Ascending aorta (tissue), 2 donors: ENCODE results near the gene TUBB2A. TPM values are rescaled to one million over a fixed set of nuclear protein-coding genes. Genes with fewer than 3 reads are reported as not detected.

Source experiments
- DNase-seq, 2 donors: peaks; one replicate each; pipeline ENCODE4 v3.0.0-alpha.2; 2019; ENCODE audit warnings: low spot score in 2 of 2
- H3K27ac ChIP-seq, 2 donors: fragments of 200-600 bp; sonication (generic); one replicate each; pipeline ENCODE4 v1.5.1; 2016 to 2017; ENCODE audit warnings: mild to moderate bottlenecking in 1 of 2
- H3K27me3 ChIP-seq: fragments of 200-600 bp; sonication (generic); one replicate; pipeline ENCODE4 v1.5.1; 2017
- H3K36me3 ChIP-seq, 2 donors: fragments of 200-600 bp; sonication (generic); one replicate each; pipeline ENCODE4 v1.5.1; 2016
- H3K4me1 ChIP-seq, 2 donors: fragments of 200-600 bp; sonication (generic); one replicate each; pipeline ENCODE4 v1.5.1; 2016 to 2017; ENCODE audit warnings: mild to moderate bottlenecking in 1 of 2
- H3K4me3 ChIP-seq, 2 donors: fragments of 200-600 bp; sonication (generic); one replicate each; pipeline ENCODE4 v1.5.1; 2016 to 2017; ENCODE audit warnings: mild to moderate bottlenecking in 1 of 2
- H3K9me3 ChIP-seq, 2 donors: fragments of 200-600 bp; sonication (generic); one replicate each; pipeline ENCODE4 v1.5.1; 2016
- intact Hi-C: fragments of 100-400 bp; cut with DNase I; formaldehyde crosslinking; loops from one replicate; pipeline ENCODE4 v1.15.1; 2023
- total RNA-seq: library from RNA; depleted of rRNA; stranded (reverse); fragments of >200 nt; gene quantifications from one replicate; pipeline ENCODE4 v1.1.0, GENCODE V29; 2016
- TF ChIP-seq, protein P1 (sequence below), 3 experiments: fragments of 200-600 bp in 2 of 3; fragments of 450-650 bp in 1 of 3; sonication (generic) in 2 of 3; IDR thresholded peaks; one replicate each; pipeline ENCODE4 v1.5.1; 2016 to 2019; ENCODE audit warnings: antibody characterized with exemption in 3 of 3, mild to moderate bottlenecking in 1 of 3, moderate library complexity in 1 of 3

TUBB2A gene
- total RNA-seq, 1 donor from 2014 or later: 121 TPM

GRCh38 chr6:3152689-3153088, 4.7 kb downstream of the TUBB2A start:
- Histone ChIP-seq H3K36me3 (peaks cover 6 to 20% of the 10 kb centered on the region in 2 donors), H3K27me3 (no peaks in the 10 kb centered on the region), H3K27ac (no peak overlapping the region), H3K4me3 (no peak overlapping the region), H3K9me3 (no peaks in the 10 kb centered on the region), H3K4me1 (peaks cover 0 to 3% of the 10 kb centered on the region in 2 donors)
- TF ChIP-seq, protein P1, sequence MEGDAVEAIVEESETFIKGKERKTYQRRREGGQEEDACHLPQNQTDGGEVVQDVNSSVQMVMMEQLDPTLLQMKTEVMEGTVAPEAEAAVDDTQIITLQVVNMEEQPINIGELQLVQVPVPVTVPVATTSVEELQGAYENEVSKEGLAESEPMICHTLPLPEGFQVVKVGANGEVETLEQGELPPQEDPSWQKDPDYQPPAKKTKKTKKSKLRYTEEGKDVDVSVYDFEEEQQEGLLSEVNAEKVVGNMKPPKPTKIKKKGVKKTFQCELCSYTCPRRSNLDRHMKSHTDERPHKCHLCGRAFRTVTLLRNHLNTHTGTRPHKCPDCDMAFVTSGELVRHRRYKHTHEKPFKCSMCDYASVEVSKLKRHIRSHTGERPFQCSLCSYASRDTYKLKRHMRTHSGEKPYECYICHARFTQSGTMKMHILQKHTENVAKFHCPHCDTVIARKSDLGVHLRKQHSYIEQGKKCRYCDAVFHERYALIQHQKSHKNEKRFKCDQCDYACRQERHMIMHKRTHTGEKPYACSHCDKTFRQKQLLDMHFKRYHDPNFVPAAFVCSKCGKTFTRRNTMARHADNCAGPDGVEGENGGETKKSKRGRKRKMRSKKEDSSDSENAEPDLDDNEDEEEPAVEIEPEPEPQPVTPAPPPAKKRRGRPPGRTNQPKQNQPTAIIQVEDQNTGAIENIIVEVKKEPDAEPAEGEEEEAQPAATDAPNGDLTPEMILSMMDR (IDR thresholded peaks at IDR 0.05): no peak
- intact Hi-C loops: no loop called here
- DNase-seq: no peak

GRCh38 chr6:3151691-3152090, 5.7 kb downstream of the TUBB2A start:
- H3K4me3 ChIP-seq: no peak overlapping the region
- intact Hi-C loops: no loop called here
- TF ChIP-seq, protein P1 (IDR thresholded peaks at IDR 0.05): no peak

DNA sequence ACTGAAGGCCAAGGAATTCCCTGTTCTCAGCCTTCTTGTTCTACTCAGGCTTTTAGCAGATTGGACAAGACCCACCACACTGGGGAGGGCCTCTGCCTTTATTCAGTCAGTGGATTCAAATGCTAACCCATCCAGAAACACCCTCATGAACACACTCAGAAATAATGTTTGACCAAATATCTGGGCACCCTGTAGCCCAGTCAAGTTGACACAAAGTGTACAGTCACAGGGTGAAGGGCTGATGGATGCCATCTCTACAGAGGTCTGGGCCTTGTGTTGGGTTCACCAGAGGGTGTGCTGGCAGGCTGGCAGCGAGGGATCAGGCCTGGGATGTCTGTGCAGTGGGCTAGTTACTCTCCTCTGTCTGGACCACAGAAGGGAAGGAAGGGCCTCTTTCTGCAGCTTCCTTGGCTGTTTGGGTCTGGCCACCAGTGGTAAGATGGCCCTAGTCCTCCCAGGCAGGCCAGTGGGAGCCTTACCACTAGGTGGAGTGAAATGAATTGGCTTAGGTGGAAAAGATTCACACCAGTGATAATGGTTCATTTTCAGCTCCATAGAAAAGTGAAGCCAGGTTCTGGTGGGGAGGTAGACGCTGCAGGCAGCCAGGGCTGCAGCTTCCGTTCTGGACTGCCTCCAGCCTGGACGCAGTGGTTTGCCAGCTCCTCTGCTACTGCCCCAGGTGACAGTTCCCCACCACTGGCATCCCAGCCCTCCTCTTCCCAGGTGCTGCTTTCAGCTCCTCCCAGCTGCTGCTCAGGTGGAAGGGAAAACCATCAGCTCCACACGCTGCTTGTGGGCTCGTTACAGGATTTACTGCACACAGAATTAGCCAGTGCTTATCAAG, 9.2 kb downstream of the TUBB2A start:
- Histone ChIP-seq H3K9me3 (no peaks in the 10 kb centered on the region), H3K4me1 (no peaks in the 10 kb centered on the region), H3K27ac (no peak overlapping the region), H3K4me3 (no peak overlapping the region), H3K27me3 (no peaks in the 10 kb centered on the region), H3K36me3 (peaks cover 10 to 21% of the 10 kb centered on the region in 2 donors)
- TF ChIP-seq, protein P1 (IDR thresholded peaks at IDR 0.05): no peak
- no peak for DNase-seq
- intact Hi-C loops: no loop called here

More at GRCh38 chr6:3151691-3152090, 5.7 kb downstream of the TUBB2A start:
- H3K27me3 ChIP-seq: no peaks in the 10 kb centered on the region
- H3K4me1 ChIP-seq: peaks cover 0 to 3% of the 10 kb centered on the region in 2 donors
- H3K27ac ChIP-seq: no peak overlapping the region
- no peaks in the 10 kb centered on the region for H3K9me3 ChIP-seq
- DNase-seq: no peak
- H3K36me3 ChIP-seq: peaks cover 7 to 22% of the 10 kb centered on the region in 2 donors

- Histone ChIP-seq H3K9me3 (no peaks in the 10 kb centered on the region), H3K4me3 (no peak overlapping the region), H3K27ac (no peak overlapping the region), H3K27me3 (no peaks in the 10 kb centered on the region), H3K4me1 (no peaks in the 10 kb centered on the region), H3K36me3 (peaks cover 27 to 47% of the 10 kb centered on the region in 2 donors)
- intact Hi-C loops: no loop called here
- no peak for DNase-seq
- TF ChIP-seq, protein P1 (IDR thresholded peaks at IDR 0.05): no peak
Observed at GRCh38 chr6:3144571-3144970, 12.8 kb downstream of the TUBB2A start.

GRCh38 chr6:3143158-3143557, 14.2 kb downstream of the TUBB2A start:
- intact Hi-C loops: no loop called here
- no peak for DNase-seq
- Histone ChIP-seq H3K27me3 (no peaks in the 10 kb centered on the region), H3K9me3 (no peaks in the 10 kb centered on the region), H3K4me1 (no peaks in the 10 kb centered on the region), H3K27ac (no peak overlapping the region), H3K4me3 (no peak overlapping the region), H3K36me3 (peaks cover 36 to 54% of the 10 kb centered on the region in 2 donors)
- TF ChIP-seq, protein P1 (IDR thresholded peaks at IDR 0.05): no peak
